MCF 10A (cell line): Measurements from ENCODE around the gene MECP2. TPM values are rescaled to one million over a fixed set of nuclear protein-coding genes. Genes with fewer than 3 reads are reported as not detected.

Source experiments
- BruUV-seq: library from RNA; stranded (reverse); fragments of 400-500 nt; replicated peaks from 2 replicates; lab custom pipeline; 2021; lab: Mats Ljungman, UMichigan
- CTCF ChIA-PET: fragments of 300-600 bp; sonication (Branson Sonifier 250); formaldehyde crosslinking; extraction: SDS; loops from one replicate; lab custom pipeline; 2021; ENCODE audit warnings: antibody characterized with exemption, inconsistent platforms; lab: Yijun Ruan, JAX
- POLR2A ChIA-PET: fragments of 300-600, 350-650 bp; sonication (Branson Sonifier 250); formaldehyde crosslinking; extraction: SDS; loops from one replicate; lab custom pipeline; 2020; ENCODE audit warnings: antibody characterized with exemption, inconsistent platforms; lab: Yijun Ruan, JAX
- DNase-seq: peaks from one replicate; pipeline ENCODE4 v3.0.0-alpha.2; 2018; ENCODE audit not compliant: unreplicated experiment
- H3K27ac Mint-ChIP-seq: one replicate; pipeline ENCODE4 v1.8.0; 2022; ENCODE audit warnings: mild to moderate bottlenecking, low read depth, mixed read lengths; ENCODE audit not compliant: unreplicated experiment
- H3K27me3 Mint-ChIP-seq: one replicate; pipeline ENCODE4 v1.8.0; 2022; ENCODE audit warnings: mixed read lengths; ENCODE audit not compliant: insufficient read depth, unreplicated experiment
- H3K36me3 Mint-ChIP-seq: one replicate; pipeline ENCODE4 v1.8.0; 2022; ENCODE audit warnings: mild to moderate bottlenecking, moderate library complexity, mixed read lengths; ENCODE audit not compliant: insufficient read depth, unreplicated experiment
- H3K4me1 Mint-ChIP-seq: one replicate; pipeline ENCODE4 v1.8.0; 2022; ENCODE audit warnings: mixed read lengths; ENCODE audit not compliant: insufficient read depth, unreplicated experiment
- H3K4me3 Mint-ChIP-seq: one replicate; pipeline ENCODE4 v1.8.0; 2022; ENCODE audit warnings: mild to moderate bottlenecking, moderate library complexity, mixed read lengths; ENCODE audit not compliant: unreplicated experiment
- H3K9me3 Mint-ChIP-seq: one replicate; pipeline ENCODE4 v1.8.0; 2022; ENCODE audit warnings: mixed read lengths; ENCODE audit not compliant: unreplicated experiment
- intact Hi-C: fragments of 100-400 bp; cut with micrococcal nuclease; formaldehyde crosslinking; loops from 2 replicates; pipeline ENCODE4 v1.14.1; 2022
- total RNA-seq: library from RNA; stranded (reverse); gene quantifications from 2 replicates; pipeline ENCODE4 v1.2.3, GENCODE V29; 2022
- TF ChIP-seq, protein P1 (sequence below): fragments of 200-600 bp; IDR thresholded peaks from one replicate; pipeline ENCODE4 v1.8.0; 2022; ENCODE audit warnings: antibody characterized with exemption, mild to moderate bottlenecking; ENCODE audit not compliant: unreplicated experiment

Gene MECP2
- total RNA-seq, 1 experiment from 2014 or later: 46.9 TPM

- Mint-ChIP-seq H3K4me3 (no peak overlapping the region), H3K27me3 (peaks cover 52% of the 10 kb centered on the region), H3K27ac (no peak overlapping the region), H3K4me1 (peaks cover 10% of the 10 kb centered on the region), H3K36me3 (peaks cover 39% of the 10 kb centered on the region), H3K9me3 (no peaks in the 10 kb centered on the region)
- POLR2A ChIA-PET: interaction anchor here (0.8 to 0.9 kb wide), 2 partner anchors 45 to 121 kb away, joined by 3 to 4 read pairs; partner anchors contain the start of gene HCFC1
- BruUV-seq: no TSS peak
- TF ChIP-seq, protein P1, sequence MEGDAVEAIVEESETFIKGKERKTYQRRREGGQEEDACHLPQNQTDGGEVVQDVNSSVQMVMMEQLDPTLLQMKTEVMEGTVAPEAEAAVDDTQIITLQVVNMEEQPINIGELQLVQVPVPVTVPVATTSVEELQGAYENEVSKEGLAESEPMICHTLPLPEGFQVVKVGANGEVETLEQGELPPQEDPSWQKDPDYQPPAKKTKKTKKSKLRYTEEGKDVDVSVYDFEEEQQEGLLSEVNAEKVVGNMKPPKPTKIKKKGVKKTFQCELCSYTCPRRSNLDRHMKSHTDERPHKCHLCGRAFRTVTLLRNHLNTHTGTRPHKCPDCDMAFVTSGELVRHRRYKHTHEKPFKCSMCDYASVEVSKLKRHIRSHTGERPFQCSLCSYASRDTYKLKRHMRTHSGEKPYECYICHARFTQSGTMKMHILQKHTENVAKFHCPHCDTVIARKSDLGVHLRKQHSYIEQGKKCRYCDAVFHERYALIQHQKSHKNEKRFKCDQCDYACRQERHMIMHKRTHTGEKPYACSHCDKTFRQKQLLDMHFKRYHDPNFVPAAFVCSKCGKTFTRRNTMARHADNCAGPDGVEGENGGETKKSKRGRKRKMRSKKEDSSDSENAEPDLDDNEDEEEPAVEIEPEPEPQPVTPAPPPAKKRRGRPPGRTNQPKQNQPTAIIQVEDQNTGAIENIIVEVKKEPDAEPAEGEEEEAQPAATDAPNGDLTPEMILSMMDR: no peak
- no peak for DNase-seq
- CTCF ChIA-PET: interaction anchor here (0.5 to 0.8 kb wide), 4 partner anchors 14 to 95 kb away, joined by 3 to 4 read pairs (median 3); no protein-coding TSS in a partner anchor
- intact Hi-C loops: no loop called here
These were observed 5.1 kb downstream of the MECP2 start for GRCh38 chrX:154092371-154092770.

DNA sequence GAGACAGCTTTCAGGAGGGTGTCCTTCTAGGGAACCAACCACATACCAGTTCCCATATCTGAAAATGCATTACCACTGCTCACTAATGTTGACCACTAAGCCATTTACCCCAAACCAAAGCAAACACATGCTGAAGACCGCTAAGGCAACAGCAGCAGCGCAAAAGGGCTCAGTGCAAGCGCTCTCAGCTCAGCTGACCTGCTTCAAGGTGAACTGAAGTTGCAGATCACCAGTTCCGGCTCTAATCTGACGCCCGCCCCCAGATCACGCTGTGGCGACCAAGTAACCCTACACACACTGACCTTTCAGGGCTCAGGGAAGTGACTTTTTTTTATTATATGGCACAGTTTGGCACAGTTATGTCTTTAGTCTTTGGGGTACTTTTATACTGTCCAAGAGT, 5.8 kb downstream of the MECP2 start:
- POLR2A ChIA-PET: no interaction called here
- no peak for DNase-seq
- no peak overlapping the region for H3K27ac Mint-ChIP-seq
- no peak overlapping the region for H3K4me3 Mint-ChIP-seq
- peaks cover 52% of the 10 kb centered on the region for H3K27me3 Mint-ChIP-seq
- CTCF ChIA-PET: interaction anchor here (0.7 to 0.8 kb wide), 2 partner anchors 43 to 94 kb away, joined by 3 read pairs; no protein-coding TSS in a partner anchor
- peaks cover 10% of the 10 kb centered on the region for H3K4me1 Mint-ChIP-seq
- H3K9me3 Mint-ChIP-seq: no peaks in the 10 kb centered on the region
- intact Hi-C loops: no loop called here
- no TSS peak for BruUV-seq
- TF ChIP-seq, protein P1: no peak
- H3K36me3 Mint-ChIP-seq: peaks cover 46% of the 10 kb centered on the region

GRCh38 chrX:154090731-154091130, 6.8 kb downstream of the MECP2 start:
- Mint-ChIP-seq H3K4me3 (no peak overlapping the region), H3K4me1 (peaks cover 10% of the 10 kb centered on the region), H3K36me3 (peaks cover 41% of the 10 kb centered on the region), H3K9me3 (no peaks in the 10 kb centered on the region), H3K27me3 (peaks cover 42% of the 10 kb centered on the region), H3K27ac (no peak overlapping the region)
- POLR2A ChIA-PET: no interaction called here
- no TSS peak for BruUV-seq
- TF ChIP-seq, protein P1: no peak
- intact Hi-C loops: no loop called here
- no peak for DNase-seq
- CTCF ChIA-PET: no interaction called here

DNA sequence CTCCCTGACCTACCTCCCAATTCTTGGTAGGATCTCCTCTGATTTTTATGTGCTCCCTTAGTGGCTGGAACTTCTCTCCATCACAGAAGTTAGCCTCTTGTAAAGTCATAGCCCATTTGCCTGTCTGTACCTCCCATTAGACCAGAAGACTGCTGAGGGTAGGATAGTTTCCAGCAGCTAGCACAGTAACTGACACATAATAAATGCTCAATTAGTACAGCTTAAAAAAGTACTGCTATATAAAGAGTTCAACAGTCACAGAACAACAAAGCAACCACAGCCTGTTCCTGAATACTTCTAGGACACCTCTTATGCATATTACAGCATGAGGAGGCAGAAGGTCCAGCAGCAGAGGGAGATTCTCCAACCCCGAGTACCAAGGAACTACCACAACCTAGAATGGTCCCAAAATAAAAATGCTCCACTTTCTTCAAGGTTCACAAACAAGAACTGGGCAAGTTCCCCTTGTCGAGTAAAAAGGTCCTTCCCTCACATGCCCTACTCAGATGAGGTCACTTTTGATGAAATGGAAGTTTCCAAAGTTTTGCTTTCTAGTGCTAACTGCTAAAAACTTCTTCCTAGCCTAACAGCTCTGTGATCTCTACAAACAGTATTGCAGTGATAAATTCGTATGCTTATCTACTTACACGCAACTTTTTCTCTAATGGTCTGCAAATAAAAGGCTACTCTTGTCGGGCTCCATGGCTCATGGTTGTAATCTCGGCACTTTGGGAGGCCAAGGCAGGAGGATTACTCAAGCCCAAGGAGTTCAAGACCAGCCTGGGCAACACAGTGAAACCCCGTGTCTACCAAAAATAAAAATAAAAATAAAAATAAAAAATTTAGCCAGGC, 12.8 kb downstream of the MECP2 start:
- Mint-ChIP-seq H3K27ac (no peak overlapping the region), H3K36me3 (peaks cover 42% of the 10 kb centered on the region), H3K9me3 (no peaks in the 10 kb centered on the region), H3K27me3 (peaks cover 4% of the 10 kb centered on the region), H3K4me3 (no peak overlapping the region), H3K4me1 (peaks cover 13% of the 10 kb centered on the region)
- intact Hi-C loops: no loop called here
- BruUV-seq: no TSS peak
- TF ChIP-seq, protein P1: no peak
- ChIA-PET POLR2A (interaction anchor here (1.1 kb wide), 1 partner anchor 13 kb away, joined by 4 read pairs; no protein-coding TSS in a partner anchor), CTCF (no interaction called here)
- DNase-seq: no peak
